GM12801 (cell line): ENCODE results near the gene TRPC4AP.

ENCODE experiments used
- TF ChIP-seq, protein P1 (sequence below): IDR thresholded peaks from one replicate; pipeline ENCODE4 v1.5.1; 2011; ENCODE audit warnings: control low read depth; ENCODE audit not compliant: insufficient read length; ENCODE audit errors: extremely low read depth

Gene TRPC4AP

DNA sequence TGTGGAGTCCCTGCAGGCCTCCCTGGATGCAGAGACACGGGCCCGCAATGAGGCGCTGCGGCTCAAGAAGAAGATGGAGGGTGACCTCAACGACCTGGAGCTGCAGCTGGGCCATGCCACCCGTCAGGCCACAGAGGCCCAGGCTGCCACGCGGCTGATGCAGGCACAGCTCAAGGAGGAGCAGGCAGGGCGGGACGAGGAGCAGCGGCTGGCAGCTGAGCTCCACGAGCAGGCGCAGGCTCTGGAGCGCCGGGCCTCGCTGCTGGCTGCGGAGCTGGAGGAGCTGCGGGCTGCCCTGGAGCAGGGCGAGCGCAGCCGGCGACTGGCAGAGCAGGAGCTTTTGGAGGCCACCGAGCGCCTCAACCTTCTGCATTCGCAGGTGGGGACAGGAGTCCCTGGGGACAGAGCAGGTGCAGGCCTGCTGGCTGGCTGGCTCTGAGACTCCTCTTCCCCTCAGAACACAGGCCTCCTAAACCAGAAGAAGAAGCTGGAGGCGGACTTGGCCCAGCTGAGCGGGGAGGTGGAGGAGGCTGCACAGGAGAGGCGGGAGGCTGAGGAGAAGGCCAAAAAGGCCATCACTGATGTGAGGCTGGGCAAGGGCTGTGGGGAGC, 92.2 kb downstream of the TRPC4AP start:
- TF ChIP-seq, protein P1, sequence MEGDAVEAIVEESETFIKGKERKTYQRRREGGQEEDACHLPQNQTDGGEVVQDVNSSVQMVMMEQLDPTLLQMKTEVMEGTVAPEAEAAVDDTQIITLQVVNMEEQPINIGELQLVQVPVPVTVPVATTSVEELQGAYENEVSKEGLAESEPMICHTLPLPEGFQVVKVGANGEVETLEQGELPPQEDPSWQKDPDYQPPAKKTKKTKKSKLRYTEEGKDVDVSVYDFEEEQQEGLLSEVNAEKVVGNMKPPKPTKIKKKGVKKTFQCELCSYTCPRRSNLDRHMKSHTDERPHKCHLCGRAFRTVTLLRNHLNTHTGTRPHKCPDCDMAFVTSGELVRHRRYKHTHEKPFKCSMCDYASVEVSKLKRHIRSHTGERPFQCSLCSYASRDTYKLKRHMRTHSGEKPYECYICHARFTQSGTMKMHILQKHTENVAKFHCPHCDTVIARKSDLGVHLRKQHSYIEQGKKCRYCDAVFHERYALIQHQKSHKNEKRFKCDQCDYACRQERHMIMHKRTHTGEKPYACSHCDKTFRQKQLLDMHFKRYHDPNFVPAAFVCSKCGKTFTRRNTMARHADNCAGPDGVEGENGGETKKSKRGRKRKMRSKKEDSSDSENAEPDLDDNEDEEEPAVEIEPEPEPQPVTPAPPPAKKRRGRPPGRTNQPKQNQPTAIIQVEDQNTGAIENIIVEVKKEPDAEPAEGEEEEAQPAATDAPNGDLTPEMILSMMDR, result no peak

DNA sequence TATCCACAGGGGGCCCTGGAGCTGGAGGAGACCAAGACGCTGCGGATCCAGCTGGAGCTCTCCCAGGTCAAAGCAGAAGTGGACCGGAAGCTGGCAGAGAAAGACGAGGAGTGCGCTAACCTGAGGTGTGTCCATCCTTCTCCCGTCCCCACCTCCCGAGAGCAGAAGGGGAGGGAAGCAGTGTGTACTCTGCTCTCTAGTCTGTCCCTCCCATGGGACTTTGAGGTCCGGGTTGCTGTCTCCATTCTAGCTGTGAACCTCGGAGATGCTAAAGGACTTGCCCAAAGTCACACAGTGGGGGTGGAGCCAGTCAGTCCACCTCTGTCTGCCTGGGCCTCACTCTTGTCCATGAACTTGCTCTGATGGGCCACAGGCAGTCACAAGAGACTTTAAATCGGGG, 92.8 kb downstream of the TRPC4AP start:
- TF ChIP-seq, protein P1, result no peak

DNA sequence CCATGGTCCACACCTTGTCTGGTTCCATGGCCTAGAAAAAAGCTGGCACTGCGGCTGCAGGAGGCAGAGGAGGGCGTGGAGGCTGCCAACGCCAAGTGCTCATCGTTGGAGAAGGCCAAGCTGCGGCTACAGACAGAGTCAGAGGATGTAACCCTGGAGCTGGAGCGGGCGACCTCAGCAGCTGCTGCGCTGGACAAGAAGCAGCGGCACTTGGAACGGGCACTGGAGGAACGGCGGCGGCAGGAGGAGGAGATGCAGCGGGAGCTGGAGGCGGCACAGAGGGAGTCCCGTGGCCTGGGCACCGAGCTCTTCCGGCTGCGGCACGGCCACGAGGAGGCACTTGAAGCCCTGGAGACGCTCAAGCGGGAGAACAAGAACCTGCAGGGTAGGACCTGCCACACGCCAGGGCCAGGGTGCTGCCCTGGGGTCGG, 93.6 kb downstream of the TRPC4AP start:
- TF ChIP-seq, protein P1, result no peak

DNA sequence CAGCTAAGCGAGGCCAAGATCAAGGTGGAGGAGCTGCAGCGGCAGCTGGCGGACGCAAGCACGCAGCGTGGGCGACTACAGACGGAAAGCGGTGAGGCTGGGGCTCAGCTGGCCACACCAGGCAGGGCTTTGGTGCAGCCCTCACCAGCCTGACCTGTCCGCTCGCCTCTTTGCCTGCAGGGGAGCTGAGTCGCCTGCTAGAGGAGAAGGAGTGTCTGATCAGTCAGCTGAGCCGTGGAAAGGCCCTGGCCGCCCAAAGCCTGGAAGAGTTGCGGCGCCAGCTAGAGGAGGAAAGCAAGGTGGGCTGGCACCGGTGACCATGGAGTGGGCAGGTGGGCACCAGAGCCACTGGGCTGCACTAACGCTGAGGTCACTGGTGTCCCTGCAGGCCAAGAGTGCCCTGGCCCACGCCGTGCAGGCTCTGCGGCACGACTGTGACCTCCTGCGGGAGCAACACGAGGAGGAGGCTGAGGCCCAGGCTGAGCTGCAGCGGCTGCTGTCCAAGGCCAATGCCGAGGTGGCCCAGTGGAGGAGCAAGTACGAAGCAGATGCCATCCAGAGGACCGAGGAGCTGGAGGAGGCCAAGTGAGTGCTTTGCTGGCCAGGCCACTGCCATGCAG, 94.2 kb downstream of the TRPC4AP start:
- TF ChIP-seq, protein P1, result no peak

DNA sequence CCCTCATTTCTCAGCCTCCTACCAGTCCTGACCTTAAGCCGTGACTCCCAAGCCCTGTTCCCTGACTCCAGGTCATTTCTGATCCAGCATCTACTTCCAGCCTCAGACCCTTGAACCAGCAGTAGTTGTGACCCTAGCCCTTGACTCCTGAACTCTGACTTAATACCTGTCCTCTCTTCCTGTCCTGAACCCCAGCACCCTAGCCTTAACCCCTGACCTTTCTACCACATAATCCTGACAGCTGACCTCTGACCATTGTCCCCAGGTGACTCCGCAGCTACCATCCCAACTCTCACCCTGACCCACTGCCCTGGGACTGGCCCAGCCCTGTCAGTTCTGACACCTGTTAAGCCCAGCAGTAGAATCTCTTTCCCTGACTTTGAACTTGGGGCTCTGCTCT, 94.8 kb downstream of the TRPC4AP start:
- TF ChIP-seq, protein P1, result no peak

DNA sequence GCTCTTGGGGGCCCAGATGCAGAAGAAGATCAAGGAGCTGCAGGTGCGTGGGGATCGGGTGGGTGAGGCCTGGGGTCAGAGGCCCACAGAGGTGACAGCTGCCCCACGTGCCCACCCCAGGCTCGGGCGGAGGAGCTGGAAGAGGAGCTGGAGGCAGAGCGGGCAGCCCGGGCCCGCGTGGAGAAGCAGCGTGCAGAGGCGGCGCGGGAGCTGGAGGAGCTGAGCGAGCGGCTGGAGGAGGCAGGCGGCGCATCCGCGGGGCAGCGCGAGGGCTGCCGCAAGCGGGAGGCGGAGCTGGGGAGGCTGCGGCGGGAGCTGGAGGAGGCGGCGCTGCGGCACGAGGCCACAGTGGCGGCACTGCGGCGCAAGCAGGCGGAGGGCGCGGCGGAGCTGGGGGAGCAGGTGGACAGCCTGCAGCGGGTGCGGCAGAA, 95.5 kb downstream of the TRPC4AP start:
- TF ChIP-seq, protein P1, result no peak

DNA sequence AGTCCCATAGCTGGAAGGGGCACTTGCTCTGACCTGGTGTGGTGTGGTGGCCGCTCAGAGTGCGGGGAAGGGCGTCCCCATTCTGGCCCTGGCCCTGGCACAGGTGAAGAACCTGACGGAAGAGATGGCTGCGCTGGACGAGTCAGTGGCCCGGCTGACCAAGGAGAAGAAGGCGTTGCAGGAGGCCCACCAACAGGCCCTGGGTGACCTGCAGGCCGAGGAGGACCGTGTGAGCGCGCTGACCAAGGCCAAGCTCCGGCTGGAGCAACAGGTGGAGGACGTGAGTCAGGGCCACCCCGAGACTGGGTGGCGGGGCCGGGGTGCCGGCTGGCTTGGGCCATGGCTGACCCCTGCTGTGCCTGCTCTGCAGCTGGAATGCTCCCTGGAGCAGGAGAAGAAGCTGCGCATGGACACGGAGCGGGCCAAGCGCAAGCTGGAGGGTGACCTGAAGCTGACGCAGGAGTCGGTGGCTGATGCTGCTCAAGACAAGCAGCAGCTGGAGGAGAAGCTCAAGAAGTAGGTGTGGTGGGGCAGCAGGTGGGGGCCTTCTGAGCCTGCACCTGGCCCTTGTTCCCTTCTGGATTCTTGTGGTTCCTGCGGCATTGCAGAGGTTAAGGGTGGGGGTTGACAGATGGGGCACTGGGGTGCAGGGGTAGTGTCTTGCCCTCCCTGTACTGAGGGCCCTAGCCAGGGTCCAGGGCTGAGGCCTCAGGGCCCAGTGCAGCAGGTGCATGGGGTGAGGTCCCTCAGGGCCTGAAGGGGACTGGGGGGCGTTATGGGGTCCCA, 96.2 kb downstream of the TRPC4AP start:
- TF ChIP-seq, protein P1, result no peak
